GM23248 (cell line): ENCODE measurements around the gene ACTA1.

Source experiments
- EZH2 ChIP-seq: fragments of 200-600 bp; sonication (generic); IDR thresholded peaks from 2 replicates; pipeline ENCODE4 v1.6.1; 2018; ENCODE audit warnings: antibody characterized with exemption, mild to moderate bottlenecking; ENCODE audit not compliant: insufficient read depth, poor library complexity, severe bottlenecking
- EZH2phosphoT487 ChIP-seq: fragments of 200-600 bp; sonication (generic); IDR thresholded peaks from 2 replicates; pipeline ENCODE4 v1.6.1; 2018; ENCODE audit warnings: antibody characterized with exemption, moderate library complexity, mild to moderate bottlenecking, low read depth; ENCODE audit not compliant: insufficient read depth

DNA sequence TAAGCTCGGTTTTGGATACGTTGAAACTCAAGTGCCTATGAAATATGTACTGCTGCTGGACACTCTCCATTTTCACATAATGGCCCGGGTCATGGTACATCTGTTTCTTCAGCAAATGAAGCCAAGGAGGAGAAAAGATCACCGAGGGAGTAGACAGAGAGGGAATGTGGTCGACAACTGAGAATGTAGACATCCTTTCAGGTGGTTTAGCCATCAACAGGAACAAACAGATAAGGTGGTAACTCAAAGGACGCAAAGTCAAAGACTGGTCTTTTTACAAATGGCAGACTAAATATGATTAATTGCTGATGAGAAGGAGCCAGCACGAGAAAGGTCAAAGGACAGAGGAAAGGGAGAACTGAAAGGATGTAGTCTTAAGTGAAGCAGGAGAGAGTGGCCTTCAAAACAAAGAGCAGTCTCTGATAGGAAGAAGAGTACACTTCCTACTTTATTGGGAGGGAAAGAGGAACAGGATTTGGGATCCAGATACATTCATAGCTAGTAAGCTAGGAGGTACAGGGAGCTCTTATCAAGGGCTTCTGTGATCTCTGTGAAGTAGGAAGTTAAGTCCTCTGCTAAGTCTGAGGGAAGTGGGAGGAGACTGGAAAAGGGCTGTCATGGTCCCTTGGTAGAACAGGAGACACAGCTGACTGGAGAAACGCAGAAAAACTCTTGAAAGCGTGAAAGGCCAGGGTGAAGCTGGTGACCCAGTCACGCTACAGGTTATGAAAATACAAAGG lies 45.9 kb upstream of the ACTA1 start:
- no peak for TF ChIP-seq EZH2phosphoT487
- no peak for TF ChIP-seq EZH2
